ENCODE results near the gene ARVCF. TPM values are rescaled to one million over a fixed set of nuclear protein-coding genes. Genes with fewer than 3 reads are reported as not detected.
A peak's percentile ranks its signal among the peaks of the same experiment; 100 is the strongest.

Gene ARVCF
- polyA plus RNA-seq, 6 donors from 2014 or later = 0.24 to 2.5 (median 0.56) TPM; not detected in 1

GRCh38 chr22:19967850-19968449, 48.7 kb downstream of the ARVCF start:
- no peaks in the 10 kb centered on the region for H3K27me3 Mint-ChIP-seq
- H3K9me3 Mint-ChIP-seq = no peaks in the 10 kb centered on the region
- peak overlapping the region in 1 of 6 donors; percentile 43 for H3K27ac Mint-ChIP-seq
- DNase-seq (no peak), ATAC-seq (ENCODE audit: low read depth in 2 of 2) (no peak)
- H3K36me3 Mint-ChIP-seq = no peaks in the 10 kb centered on the region
- no peak overlapping the region for H3K4me3 Mint-ChIP-seq
- peaks cover 6 to 12% (median 9%) of the 10 kb centered on the region in 3 donors for H3K4me1 Mint-ChIP-seq

DNA sequence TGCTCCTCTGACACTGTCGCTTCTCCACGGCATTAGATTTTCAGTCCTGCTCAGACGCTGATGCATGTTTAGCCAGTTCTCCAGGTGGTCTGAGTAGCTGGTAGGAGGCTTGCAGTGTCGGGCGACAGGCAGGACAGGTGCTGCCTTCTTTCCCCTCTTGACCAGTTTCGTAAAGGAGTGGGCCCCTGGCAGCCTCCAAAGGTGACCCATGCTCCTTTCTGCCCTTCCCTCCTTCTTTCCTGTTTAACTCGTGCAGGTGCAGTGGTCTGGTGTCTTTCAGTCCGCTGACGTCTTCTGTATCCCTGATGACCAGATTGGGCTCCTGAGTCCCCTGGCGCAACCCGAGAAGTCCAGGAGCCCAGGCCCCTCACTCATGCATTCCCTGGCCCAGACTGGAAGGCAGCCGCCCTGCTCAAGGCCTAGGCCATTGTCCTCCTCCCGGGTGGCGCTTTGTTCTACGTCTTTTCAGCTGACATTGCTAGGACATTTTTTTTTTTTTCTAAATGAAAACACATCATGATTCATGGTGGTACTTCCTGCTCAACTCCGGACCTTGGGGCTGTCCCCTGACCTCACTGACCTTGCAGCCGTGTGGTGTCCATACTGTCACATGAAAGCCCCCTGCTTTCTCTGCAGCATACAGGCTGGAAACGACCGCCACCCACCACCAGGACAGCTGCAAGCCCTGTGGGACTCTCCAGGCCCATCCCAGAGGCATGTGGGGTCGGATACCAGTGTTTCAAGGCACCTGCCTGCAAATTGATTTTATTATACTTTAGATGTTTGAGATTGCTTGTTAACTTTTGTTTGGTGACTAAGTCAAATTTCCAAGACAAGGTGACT, 49.5 kb downstream of the ARVCF start:
- Mint-ChIP-seq H3K27ac (peak overlapping the region in 1 of 6 donors; percentile 64), H3K27me3 (no peaks in the 10 kb centered on the region), H3K36me3 (no peaks in the 10 kb centered on the region), H3K4me3 (no peak overlapping the region), H3K9me3 (no peaks in the 10 kb centered on the region), H3K4me1 (peaks cover 6 to 10% (median 9%) of the 10 kb centered on the region in 3 donors)
- DNase-seq (no peak), ATAC-seq (ENCODE audit: low read depth in 2 of 2) (no peak)

DNA sequence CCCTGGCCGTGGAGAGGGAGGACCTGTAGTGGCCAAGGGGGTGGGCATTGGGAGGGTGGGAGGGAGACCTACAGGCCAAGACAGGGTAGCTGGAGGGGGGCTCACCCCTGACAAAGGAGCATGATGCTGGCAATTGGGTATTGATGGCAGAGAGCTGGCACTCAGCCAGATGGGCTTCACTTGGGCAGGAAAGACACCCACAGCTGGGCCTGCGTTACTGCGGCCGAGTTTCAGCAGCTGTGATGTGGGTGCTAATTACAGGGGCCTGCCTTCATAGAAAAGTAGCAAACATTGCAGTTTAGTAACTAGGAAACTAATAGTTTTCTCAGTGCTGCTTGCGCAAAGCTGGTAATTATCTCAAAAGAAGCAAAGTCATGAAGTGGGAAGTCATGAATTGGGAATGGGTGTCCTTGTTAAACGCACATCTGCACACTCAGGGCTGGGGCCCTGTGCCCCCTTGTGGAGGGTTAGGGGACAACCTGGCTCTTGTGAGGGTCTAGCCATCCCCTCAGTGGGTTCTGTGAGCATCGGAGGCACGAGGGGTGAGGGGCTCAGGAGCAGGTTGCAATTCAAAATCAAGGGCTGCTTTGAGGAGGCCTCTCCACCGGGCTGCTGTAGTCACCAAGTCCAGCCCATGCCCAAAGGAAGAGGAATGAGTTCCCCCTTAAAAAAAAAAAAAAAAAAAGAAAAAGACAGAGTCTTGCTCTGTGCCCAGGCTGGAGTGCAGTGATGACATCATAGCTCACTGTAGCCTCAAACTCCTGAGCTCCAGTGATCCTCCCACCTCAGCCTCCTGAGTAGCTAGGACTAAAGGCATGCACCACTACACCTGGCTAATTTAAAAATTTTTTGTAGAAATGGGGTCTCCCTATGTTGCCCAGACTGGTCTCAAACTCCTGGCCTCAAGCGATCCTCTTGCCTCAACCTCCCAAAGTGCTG, 50.6 kb downstream of the ARVCF start:
- DNase-seq (no peak), ATAC-seq (ENCODE audit: low read depth in 2 of 2) (no peak)
- no peak overlapping the region for H3K4me3 Mint-ChIP-seq
- H3K27ac Mint-ChIP-seq = peak overlapping the region in 1 of 6 donors; percentile 28
- no peaks in the 10 kb centered on the region for H3K9me3 Mint-ChIP-seq
- H3K4me1 Mint-ChIP-seq = peaks cover 6 to 7% (median 7%) of the 10 kb centered on the region in 3 donors
- H3K36me3 Mint-ChIP-seq = no peaks in the 10 kb centered on the region
- H3K27me3 Mint-ChIP-seq = no peaks in the 10 kb centered on the region

DNA sequence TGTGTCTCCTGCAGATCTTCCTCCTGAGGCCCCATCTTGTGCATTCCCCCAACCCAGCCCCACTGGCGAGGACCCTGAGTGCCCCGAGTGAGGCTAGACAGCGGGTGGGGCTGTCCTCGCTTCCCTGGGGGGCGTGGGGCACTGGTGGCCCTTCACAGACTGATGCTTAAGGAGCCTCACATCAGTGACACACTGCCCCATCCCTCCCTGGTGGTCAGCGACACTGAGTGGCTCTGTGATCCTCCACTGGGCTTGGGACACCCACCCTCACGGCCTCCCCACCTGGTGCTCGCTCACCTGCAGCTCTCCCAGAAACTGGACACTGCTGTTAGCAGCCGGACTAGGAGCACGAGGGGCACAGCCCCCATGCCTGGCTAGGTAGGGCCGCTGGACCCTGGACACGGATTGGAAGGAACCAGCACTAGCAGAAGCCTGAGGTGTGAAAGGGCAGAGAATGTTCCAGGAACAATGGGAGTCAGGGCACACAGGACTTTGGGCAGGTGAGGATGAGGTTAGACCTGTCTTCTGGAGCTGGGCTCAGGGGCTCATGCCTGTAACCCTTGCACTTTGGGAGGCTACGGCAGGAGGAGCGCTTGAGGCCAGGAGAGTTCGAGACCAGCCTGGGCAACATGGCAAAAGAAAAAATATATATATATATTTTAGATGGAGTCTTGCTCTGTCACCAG, 51.8 kb downstream of the ARVCF start:
- no peak for DNase-seq
- no peak for ATAC-seq (ENCODE audit: low read depth in 2 of 2)
- peaks cover 3 to 11% (median 3%) of the 10 kb centered on the region in 3 donors for H3K4me1 Mint-ChIP-seq
- no peaks in the 10 kb centered on the region for H3K9me3 Mint-ChIP-seq
- no peaks in the 10 kb centered on the region for H3K27me3 Mint-ChIP-seq
- H3K27ac Mint-ChIP-seq = peak overlapping the region in 1 of 6 donors; percentile 36
- H3K4me3 Mint-ChIP-seq = peak overlapping the region in 1 of 8 donors; percentile 54
- H3K36me3 Mint-ChIP-seq = no peaks in the 10 kb centered on the region

- Mint-ChIP-seq H3K36me3 (no peaks in the 10 kb centered on the region), H3K4me1 (peaks cover 4 to 19% (median 6%) of the 10 kb centered on the region in 3 donors), H3K4me3 (no peak overlapping the region), H3K27me3 (no peaks in the 10 kb centered on the region), H3K9me3 (no peaks in the 10 kb centered on the region), H3K27ac (peak overlapping the region in 1 of 6 donors; percentile 51)
- ATAC-seq (ENCODE audit: low read depth in 2 of 2) (no peak), DNase-seq (no peak)
Measured at GRCh38 chr22:19963863-19964642, 52.6 kb downstream of the ARVCF start.

- Mint-ChIP-seq H3K36me3 (no peaks in the 10 kb centered on the region), H3K4me1 (peaks cover 4 to 20% (median 6%) of the 10 kb centered on the region in 3 donors), H3K9me3 (no peaks in the 10 kb centered on the region), H3K27ac (no peak overlapping the region), H3K27me3 (no peaks in the 10 kb centered on the region), H3K4me3 (no peak overlapping the region)
- DNase-seq (no peak), ATAC-seq (ENCODE audit: low read depth in 2 of 2) (no peak)
Measured at GRCh38 chr22:19962909-19963806, 53.5 kb downstream of the ARVCF start.

GRCh38 chr22:19962246-19962908, 54.2 kb downstream of the ARVCF start:
- DNase-seq (no peak), ATAC-seq (ENCODE audit: low read depth in 2 of 2) (peak; percentile 42 to 59)
- no peak overlapping the region for H3K27ac Mint-ChIP-seq
- H3K4me3 Mint-ChIP-seq = no peak overlapping the region
- H3K9me3 Mint-ChIP-seq = no peaks in the 10 kb centered on the region
- no peaks in the 10 kb centered on the region for H3K36me3 Mint-ChIP-seq
- peaks cover 4 to 20% (median 6%) of the 10 kb centered on the region in 3 donors for H3K4me1 Mint-ChIP-seq
- no peaks in the 10 kb centered on the region for H3K27me3 Mint-ChIP-seq

DNA sequence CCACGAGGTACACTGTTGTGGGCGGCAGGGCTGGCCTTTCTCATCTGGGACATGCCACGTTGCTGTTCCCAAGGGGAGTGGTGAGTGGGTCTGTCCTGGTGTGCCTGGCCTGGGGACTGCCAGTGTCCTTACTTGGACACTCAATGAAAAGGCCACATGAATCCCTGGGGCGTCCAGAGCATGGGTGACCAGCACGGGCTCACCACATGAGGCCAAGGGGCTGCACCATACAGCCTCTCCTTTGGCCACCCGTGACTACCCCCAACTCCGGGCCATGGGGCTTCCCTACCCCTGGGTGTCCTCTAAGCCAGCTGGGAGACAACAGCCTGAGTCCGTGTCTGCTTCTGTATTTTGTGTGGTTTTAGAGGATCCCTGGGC, 54.8 kb downstream of the ARVCF start:
- Mint-ChIP-seq H3K9me3 (no peaks in the 10 kb centered on the region), H3K4me1 (peaks cover 4 to 20% (median 6%) of the 10 kb centered on the region in 3 donors), H3K27ac (no peak overlapping the region), H3K27me3 (no peaks in the 10 kb centered on the region), H3K36me3 (no peaks in the 10 kb centered on the region), H3K4me3 (peak overlapping the region in 1 of 8 donors; percentile 10)
- DNase-seq = no peak
- ATAC-seq (ENCODE audit: low read depth in 2 of 2) = no peak

DNA sequence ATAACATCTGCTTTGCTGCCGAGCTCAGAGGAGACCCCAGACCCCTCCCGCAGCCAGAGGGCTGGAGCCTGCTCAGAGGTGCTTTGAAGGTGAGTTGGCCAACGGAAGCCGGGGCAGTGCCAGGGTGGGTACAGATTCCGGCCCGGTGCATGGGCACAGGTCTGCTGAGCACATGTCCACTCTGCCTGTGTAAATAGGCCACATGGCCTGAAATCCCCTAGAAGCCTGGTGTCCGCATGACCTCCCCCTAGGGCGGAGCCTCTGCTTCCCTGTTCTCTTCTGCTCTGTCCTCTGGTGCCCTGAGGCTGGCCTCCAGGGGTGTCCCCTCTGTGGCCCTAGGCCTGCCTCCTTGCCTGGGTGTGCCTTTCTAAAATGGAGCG, 55.4 kb downstream of the ARVCF start:
- Mint-ChIP-seq H3K9me3 (no peaks in the 10 kb centered on the region), H3K27ac (peak overlapping the region in 1 of 6 donors; percentile 24), H3K4me1 (peaks cover 4 to 20% (median 6%) of the 10 kb centered on the region in 3 donors), H3K36me3 (no peaks in the 10 kb centered on the region), H3K27me3 (no peaks in the 10 kb centered on the region), H3K4me3 (no peak overlapping the region)
- ATAC-seq (ENCODE audit: low read depth in 2 of 2) = no peak
- DNase-seq = no peak

DNA sequence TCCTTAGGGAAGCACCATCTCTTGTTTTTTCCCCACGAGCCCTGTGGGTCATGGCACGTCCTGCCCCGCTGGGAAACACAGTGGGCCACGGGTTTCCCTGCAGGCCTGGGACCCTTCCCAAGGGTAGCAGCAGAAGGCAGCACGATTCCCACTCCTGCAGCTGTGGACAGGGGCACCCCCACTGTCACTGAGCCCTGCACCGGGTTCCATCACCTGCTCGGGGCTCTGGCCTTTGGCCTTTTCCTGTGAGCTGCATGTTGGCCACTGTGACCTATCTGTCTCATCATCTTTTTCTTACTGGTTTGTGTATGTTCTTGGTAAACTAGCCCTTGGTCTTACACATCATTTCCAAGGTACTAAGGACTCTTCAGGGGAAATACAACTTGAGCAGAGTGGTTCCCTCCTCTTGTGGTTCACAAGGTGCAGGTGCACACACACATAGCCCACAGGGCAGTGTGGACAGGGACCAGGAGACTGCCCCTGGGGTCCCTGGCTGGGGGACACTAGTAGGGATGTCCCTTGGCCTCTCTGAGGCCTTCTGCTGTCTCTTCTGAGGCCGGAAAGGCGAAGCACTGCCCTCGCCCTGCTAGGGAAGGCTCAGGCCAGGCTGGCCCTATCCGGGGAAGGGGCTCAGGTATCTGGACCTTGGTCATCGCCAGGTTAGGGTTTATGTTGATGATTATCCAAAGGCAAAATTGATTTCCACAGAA, 56.0 kb downstream of the ARVCF start:
- Mint-ChIP-seq H3K4me1 (peaks cover 7 to 20% (median 7%) of the 10 kb centered on the region in 3 donors), H3K36me3 (no peaks in the 10 kb centered on the region), H3K27ac (peak overlapping the region in 1 of 6 donors; percentile 14), H3K9me3 (no peaks in the 10 kb centered on the region), H3K27me3 (no peaks in the 10 kb centered on the region), H3K4me3 (no peak overlapping the region)
- ATAC-seq (ENCODE audit: low read depth in 2 of 2) (no peak), DNase-seq (no peak)
